EH (cell line): ENCODE measurements around the gene TXLNG.

Source experiments
- DNase-seq: peaks from one replicate; pipeline ENCODE4 v3.0.0-alpha.2; 2015; ENCODE audit warnings: low read depth

Gene TXLNG

DNA sequence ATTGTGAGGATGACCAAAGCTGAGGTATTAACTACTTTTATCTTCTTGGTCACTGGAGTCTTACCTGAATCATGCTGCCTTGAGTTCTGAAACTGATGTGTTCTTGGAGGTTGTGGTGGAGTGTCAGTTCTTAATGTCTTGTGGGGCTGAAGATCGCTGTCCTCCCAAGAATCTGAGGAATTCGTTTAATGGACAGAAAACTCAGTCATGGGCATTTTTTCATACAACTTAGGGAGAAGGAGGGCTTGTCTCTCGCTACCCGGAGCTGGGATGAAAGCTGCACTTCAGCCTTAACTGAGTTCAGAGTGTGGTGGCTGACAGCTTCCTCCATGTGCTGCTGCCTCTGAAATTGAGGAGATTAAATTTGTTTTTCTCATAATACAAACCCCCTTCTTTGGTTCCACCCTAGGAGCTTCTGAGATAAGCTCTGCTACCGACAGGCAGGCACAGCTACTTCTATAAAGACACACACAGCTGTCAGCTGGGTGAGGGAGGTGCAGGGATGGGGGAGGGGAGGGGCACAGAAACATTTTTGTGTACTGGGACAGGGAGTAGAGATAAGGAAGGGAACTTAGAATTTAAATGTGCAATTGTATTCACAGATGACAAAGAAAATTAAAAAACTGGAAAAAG, 53.1 kb downstream of the TXLNG start:
- peak; percentile 73 for DNase-seq

DNA sequence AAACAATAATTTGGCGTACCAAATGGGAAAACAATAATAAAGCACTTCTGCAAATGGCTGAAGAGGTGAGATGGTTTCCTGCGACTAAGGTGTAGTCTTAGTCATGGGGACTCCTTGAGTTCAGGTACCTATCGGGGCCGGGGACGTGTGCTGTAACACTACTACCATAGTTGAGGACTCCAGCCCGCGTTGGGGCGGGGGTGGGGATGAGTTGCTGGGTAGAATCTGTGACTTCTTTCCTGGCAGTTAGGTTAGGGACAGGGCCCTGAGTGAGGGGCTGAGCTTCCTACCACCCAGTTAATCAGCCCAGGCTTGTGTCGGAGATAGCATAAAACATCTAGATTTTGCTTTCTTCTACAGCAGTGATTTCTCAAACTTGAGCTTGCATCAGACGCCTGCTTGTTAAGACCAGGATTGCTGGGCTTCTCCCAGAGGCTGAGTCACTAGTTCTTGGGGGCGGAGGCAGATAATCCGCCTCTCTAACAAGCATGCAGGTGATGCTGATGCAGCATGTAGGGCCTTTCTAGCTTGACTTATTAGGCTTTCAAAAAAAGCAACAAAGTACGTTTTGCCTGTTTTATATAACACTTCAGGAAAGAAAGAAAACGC, 53.7 kb downstream of the TXLNG start:
- peak; percentile 80 for DNase-seq

DNA sequence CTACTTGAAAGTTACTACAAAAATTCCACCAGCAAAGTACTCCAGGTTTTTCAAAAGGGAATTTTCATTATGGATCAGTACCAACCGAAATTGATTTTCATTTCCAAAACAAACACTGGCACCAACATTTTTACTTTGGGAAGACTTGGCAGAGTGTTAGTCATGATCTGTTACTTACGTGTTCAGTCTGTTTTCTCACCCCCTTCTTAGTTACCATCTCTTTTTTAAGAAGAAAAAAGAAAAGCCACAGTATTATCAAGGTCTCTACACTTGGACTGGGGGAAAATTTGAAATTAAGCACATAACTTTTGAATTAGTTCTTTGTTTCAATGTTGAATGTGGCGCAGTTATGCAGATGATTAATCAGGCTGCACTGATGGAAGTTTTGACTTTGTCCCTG, 56.4 kb downstream of the TXLNG start:
- no peak for DNase-seq

DNA sequence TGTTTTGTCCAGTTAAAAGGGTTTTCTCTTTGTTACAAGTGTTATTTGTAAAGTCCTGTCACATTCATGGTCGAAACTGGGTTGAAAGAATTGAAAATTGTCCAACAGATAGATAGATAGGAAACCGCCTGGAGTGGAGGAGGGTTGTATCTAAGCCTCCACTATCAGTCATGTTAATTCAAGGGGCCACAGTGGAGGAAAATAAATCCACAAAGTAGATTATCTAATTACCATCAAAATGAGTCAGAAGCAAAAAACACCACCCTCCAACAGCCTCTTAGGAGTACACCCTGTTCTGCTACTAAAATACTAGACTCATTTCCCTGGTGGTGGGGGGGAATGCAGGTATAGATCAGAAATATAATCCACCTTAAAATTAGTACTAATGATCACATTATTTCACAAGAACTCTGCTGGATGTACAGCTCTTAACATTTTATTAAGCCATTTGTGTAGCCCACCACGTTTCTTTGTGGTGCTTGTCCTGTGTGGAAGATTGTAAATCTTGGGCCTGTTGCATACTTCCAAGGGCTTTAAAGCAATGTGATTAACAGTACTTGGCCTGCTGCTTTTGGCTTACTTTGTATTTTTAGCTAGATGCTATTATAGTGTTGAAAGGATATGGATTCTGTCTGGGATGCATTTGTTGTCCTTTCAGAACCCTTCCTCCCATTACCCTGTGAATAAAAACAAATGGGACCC, 57.1 kb downstream of the TXLNG start:
- no peak for DNase-seq

DNA sequence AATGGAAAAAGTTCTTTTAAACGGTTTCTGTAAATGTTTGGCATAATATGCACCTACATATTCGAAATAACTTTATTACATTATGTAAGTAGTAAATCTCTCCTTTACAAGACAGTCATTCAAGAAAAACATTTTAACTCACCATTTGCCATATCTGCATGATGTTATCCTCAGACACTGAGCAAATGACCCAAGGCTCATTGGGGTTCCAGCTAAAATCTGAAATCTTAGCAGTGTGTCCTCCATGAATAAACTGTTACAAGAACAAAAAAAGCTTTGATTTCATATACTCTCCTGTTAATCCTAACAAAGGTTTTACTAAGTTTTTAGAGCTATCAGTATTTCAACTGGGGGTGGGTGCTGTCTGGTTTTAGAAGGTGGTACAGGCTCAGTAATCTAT, 59.4 kb downstream of the TXLNG start:
- no peak for DNase-seq

DNA sequence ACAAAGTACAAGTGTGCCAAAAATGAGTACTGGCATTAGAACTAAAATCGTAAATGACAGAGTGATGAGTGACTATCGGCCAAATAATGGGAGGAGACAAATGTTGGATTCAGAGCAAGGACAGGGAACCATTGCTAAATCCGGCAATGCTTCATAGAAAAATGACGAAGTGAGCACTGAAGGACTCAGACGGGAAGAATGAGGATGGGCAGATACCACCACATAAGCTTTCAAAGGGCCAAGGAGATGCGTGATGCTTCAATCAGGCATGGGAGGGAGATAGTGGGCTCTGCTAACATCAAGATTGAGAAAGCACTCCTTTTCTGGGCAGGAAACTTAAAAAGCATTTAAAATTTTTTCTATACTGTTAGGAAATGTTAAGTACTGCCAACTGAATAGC, 62.3 kb downstream of the TXLNG start:
- DNase-seq: no peak

DNA sequence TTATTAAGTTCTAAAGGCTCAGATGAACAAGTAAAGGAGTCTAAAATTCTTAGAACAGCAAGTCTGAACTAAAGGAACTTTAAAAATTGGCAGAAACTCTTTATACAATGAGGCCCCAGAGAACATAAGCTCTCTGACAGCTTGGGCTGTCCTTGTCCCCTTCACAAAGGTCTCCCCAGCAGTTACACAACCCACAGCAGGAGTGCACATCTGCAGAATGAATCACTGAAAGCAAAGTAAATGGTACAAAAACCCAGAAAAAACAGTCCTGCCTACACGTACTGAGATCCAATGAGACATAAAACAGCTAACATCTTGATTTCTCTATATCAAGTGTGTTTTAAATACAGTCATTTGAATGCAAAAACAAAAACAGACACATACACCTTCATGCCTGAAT, 65.2 kb downstream of the TXLNG start:
- no peak for DNase-seq

DNA sequence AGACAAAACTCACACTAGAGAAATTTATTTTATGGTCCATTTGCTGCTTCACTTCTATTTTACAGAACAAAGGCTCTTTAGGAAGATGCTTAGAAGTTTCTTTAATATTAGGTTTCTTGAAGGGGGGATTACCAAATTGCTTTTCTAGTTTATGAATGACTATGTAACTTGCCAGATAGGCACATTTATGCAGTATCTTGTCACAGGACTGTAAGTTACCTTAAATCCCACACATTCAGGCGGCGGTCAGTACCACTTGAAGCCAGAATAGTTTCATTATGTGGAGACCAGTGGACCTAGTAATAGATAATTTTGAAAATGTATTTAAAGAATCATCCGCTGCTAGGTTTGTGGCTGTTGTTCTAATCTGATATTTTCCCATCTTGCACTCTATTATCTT, 65.6 kb downstream of the TXLNG start:
- DNase-seq: no peak

DNA sequence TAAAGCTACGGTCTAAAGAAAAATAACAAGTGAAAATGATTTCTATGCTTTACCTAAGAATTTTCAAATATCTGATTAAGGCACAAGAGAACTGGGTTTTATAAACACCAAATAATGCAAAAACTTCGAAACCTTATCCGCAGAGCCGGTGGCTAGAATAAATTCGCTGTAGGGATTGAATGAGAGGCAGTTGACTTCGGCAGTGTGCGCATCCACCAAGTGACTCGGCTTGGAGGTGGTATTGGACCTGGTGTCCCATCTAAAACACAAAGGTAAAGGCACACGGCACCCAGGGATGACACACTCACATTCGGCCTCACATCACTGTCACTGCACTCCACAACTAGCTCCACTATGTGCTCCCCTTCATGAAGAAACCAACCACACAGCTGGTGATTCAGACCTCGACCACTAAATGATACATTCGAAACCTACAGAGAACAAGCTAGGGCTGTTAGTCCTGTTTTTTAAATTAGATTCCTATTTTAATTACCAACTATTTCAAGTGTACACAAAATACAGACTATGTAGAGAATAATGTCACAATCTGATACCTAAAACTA, 66.4 kb downstream of the TXLNG start:
- no peak for DNase-seq

DNA sequence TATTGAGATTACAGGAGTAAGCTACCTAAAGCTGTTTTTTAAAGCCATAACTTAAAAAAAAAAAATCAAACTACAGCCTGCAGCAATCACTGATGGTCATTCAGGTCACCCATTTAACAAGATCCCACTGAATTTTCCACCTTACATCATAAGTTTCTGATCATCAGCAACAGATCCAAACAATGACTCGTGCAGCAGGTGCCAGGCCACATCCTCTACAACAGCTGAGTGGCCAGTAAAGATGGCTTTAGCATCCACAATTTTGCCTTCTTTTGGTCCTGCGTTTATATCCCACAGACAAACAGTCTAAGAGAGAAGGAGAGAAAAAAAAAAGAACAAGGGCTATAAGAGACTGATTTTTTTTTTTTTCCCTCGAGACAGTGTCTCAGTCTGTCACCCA, 67.3 kb downstream of the TXLNG start:
- no peak for DNase-seq

DNA sequence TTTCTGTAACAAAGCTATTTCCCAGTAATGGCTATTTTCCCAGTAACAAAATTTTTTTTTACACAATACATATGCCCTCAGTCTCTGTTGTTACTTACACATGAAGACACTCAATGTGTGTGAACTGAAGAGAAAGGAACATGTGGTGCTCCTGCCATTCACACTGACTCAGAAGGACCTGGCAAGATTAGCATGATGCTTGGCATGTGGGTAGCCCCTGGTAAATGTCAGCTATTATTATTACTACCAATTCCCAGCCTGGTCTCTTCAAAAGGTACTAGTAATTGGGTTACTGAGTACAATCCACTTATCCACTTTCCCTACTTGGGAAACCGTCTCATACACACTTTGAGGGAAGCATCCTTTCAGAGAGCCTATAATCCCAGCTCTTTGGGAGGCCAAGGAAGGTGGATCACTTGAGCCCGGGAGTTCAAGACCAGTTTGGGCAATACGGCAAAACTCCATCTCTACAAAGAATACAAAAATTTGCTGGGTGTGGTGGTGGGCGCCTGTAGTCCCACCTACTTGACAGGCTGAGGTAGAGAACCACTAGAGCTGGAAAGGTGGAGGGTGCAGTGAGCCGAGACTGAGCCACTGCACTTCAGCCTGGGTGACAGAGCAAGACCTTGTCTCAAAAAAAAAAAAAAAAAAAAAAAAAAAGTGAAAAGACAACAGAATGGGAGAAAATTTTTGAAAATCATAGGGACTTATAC, 69.3 kb downstream of the TXLNG start:
- DNase-seq: no peak

DNA sequence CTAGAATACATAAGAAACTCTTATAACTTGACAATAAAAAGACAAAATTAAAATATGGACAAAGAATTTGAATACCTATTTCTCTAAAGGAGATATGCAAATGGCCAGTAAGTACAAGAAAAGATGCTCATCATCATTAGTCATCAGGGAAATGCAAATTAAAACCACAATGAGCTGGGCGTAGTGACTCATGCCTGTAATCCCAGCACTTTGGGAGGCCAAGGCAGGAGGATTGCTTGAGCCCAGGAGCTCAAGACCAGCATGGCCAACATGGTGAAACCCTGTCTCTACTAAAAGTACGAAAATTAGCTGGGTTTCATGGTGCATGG, 69.8 kb downstream of the TXLNG start:
- DNase-seq: peak; percentile 67

DNA sequence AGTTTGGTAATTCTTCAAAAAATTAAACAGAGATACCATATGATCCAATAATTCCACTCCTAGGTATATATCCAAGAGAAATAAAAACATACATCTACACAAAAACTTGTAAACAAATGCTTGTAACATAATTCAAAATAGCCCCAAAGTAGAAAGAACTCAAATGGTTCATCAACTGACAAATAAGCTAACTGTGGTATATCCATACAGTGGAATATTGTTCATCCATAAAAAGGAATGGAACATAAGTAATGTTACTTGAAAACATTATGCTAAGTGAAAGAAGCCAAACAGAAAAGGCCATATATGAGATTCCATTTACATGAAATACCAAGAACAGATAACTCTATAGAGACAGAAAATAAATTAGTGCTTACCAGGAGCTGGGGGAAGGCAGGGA, 70.5 kb downstream of the TXLNG start:
- no peak for DNase-seq

DNA sequence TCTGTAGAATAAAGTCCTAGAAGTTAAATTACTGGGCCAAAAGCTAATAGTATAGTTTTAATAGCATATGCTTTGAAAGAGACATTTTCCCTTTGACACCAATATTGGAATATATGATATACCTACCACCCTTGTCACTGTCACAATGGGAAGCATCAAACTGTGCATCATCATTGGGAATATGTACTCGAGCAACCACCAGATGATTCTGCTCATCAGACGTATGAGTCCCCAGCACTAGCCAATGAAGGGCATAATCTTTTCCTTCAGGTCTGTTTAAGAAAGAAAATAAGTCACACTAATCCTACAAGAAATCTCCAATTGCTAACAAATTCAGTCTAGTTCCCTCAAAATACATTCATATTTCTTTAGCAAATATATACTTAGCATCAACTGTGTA, 76.6 kb downstream of the TXLNG start:
- no peak for DNase-seq

DNA sequence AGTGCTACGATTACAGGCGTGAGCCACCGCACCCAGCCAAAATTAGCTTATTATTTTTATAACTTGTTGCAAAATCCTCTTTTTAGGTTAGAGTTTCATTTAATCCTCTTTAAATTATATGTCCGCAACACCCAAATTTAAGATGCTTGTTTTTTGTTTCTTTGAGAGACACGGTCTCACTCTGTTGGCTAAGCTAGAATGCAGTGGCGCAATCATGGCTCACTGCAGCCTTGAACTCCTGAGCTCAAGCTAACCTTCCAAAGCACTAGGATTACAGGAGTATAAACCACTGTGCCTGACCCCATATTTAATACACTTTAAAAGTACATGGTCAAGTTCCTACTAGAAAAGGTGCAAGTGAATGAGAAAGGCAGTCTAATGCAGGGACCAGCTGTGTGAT, 81.7 kb downstream of the TXLNG start:
- no peak for DNase-seq

DNA sequence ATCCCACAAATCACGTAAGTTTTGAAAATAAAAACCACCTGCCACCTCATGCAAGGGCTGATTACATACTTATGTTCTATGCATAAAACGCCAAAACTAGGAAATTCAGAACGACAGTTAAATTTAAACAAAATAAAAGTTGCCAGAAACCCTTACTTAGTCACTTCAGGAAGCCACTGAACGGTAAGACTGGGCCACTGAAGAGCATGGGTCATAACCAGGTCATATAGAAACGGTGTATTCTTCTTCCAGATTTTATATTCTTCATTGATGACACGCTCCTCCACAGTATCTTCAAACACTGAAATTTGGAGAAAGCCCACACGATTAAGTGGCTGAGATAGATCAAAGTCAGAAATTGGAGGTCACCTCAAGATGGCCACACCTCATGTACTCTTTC, 82.7 kb downstream of the TXLNG start:
- no peak for DNase-seq

DNA sequence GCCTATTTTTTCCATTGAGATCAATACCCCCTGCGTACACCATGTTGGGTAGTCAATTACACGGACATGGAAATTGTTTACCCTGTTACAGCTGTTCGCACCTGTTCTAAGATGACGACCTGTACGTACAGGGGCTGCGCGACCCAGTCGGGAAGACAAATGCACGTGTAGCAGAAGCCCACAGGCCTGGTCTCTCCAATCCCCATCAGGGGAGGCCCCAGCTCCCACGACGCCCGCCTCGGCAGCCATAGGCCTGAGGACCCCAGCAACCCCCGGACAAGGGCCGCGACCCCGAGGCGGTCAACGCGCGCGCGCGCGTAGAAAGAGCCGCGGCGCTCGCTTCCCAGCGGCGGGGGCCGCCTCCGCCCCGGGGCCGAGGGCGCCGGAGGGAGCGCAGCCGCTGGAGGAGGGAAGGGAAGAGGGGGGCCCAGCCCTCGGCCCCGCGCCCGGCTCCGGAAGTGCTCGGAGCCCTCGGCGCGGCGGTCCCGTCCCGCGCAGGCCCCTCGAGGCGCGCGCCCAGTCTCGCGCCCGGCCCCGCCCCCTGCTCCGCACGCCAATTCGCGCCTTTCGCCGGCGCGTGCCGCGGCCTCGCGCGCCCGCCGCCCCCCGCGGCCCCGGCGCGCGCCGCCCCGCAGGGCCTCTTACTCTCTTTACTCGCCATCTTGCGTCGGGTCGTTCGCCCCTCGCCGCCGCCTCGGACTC, 83.3 kb downstream of the TXLNG start:
- DNase-seq: peak; percentile 48

DNA sequence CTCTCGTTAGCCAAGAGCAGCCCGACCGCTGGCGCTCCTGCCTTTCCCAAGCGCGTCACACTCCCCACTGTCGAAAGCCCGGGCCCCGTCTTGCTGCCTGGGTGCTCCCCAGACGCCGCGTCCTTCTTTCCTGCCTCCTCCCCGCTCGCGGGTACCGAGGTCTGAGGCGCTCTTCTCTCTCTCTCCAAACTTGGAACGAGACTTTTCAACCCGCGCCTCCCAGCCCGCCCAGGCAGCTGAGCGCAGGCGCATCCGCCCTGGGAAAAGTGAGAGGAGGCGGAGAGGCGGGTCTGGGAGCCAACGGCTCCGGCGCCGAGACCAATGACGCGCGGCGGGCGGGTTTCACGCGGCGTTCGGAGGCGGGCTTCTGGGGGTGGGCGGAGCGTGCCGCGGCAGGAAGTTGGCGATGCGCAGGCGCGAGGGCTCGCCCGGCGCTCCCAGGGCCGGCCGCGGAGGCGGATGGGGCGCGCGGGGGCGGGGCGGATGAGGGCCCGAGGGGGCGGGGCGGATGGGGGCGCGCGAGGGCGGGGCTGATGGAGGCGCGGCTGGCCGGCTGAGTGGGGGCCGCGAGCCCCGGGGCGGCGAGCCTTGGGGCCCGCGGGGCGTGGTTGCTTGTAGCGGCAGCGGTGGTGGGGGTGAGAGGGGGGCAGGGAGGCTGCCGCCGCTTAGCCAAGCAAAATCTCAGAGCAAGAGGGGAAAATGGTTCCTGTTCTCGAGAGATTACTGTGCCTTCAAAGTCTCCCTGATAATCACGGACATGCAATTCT, 84.0 kb downstream of the TXLNG start, which contains the start of gene RBBP7:
Gene RBBP7 (minus strand): TSS at position 268 of the 767 bp plus-strand sequence. CDS start 309 bp downstream, outside the sequence.
- DNase-seq: peak; percentile 90

DNA sequence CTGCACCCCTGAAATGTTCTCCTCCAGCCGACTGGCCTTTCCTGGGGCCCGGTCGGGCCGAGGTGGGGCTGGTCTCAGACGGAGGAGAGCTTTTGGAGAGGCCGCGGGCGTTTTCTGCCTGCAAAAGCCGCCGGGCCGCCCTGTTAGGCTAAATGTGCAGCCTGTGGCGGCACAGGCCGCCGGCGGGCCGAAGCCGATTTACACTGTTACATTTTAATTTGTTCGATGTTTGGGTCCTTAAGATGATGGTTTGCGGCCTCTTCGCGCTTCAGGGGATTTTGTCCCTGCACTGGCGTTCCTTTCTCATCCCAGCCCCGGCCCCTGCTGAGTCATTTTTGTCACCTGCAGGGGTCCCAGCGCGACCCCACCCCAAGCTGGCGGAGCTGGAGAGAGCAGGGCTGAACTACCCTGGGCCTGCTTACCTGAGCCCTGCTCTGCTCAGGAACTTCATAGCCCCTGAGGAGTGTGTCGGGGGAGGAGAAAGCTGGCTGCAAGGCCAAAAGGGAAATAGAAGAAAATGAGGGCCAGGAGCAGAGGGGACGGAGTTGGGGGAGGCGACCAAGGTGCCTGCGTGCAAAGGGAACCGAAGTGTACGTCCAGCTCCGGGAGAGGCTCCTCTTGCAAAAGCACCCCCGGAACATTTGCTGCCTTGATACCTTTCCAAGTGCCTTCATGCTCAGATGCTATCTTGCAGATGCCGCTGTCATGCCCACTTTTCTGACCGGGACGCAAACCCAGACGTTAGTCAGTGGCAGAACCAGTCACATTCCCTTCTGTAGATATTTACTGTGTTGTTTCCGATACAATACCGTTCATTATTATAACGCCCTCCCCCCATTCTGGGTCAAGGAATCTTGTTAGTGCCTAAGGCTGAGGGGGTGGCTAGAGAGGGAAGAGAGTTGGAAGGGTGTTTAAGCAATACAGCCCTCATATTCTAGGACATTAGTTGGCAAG, 84.9 kb downstream of the TXLNG start:
- DNase-seq: no peak

DNA sequence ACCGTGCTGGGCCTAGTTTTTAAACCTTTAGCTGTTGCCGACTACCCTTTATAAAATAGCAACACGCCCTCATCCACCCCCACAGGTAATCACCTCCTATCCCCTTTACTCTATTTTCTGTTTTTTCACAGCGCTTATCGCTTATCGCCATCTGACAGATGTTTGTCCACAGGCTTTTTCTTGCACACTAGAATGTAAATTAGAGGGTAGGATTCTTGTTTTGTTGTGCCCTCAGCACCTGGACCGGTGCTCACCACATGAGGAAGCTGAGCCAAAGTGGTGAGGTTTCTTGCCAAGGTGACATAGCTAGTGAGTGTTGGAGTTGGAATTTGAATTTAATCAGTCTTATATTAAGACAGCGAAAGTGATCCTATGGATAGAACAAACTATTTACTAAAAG, 86.8 kb downstream of the TXLNG start:
- no peak for DNase-seq
